ENCODE measurements around the gene SEMA4D.
"Not testable (repeated sequence)": the region's sequence is repeated elsewhere in the genome, so short reads cannot be mapped to it uniquely, and the experiment has no call there.

SEMA4D gene

GRCh38 chr9:89480825-89481537, 16.9 kb downstream of the SEMA4D start:
- DNase-seq = no peak

GRCh38 chr9:89480372-89480771, 17.5 kb downstream of the SEMA4D start:
- not testable (repeated sequence) for DNase-seq

- not testable (repeated sequence) for DNase-seq
Observed at GRCh38 chr9:89479669-89480011, 18.3 kb downstream of the SEMA4D start.

GRCh38 chr9:89478821-89479668, 18.9 kb downstream of the SEMA4D start:
- DNase-seq = no peak

- DNase-seq = peak; percentile 75
Observed at GRCh38 chr9:89477811-89478630, 19.9 kb downstream of the SEMA4D start.

GRCh38 chr9:89477384-89477783, 20.5 kb downstream of the SEMA4D start:
- DNase-seq = peak; percentile 59

GRCh38 chr9:89476546-89476945, 21.4 kb downstream of the SEMA4D start:
- no peak for DNase-seq

GRCh38 chr9:89475891-89476440, 21.9 kb downstream of the SEMA4D start:
- DNase-seq = no peak

- DNase-seq = no peak
Observed at GRCh38 chr9:89474939-89475338, 23.0 kb downstream of the SEMA4D start.

GRCh38 chr9:89473762-89474469, 24.0 kb downstream of the SEMA4D start:
- no peak for DNase-seq

GRCh38 chr9:89471796-89472320, 26.1 kb downstream of the SEMA4D start:
- DNase-seq = not testable (repeated sequence)

- DNase-seq = peak; percentile 46
Observed at GRCh38 chr9:89471390-89471789, 26.5 kb downstream of the SEMA4D start.

- DNase-seq = no peak
Observed at GRCh38 chr9:89470224-89470839, 27.6 kb downstream of the SEMA4D start.

- peak; percentile 55 for DNase-seq
Observed at GRCh38 chr9:89469003-89469402, 28.9 kb downstream of the SEMA4D start.

- DNase-seq = peak; percentile 50
Observed at GRCh38 chr9:89468281-89468960, 29.5 kb downstream of the SEMA4D start.

- no peak for DNase-seq
Observed at GRCh38 chr9:89467278-89467625, 30.7 kb downstream of the SEMA4D start.

- peak; percentile 55 for DNase-seq
Observed at GRCh38 chr9:89466451-89467277, 31.2 kb downstream of the SEMA4D start.

- no peak for DNase-seq
Observed at GRCh38 chr9:89465726-89466308, 32.1 kb downstream of the SEMA4D start.

GRCh38 chr9:89465001-89465451, 32.9 kb downstream of the SEMA4D start:
- no peak for DNase-seq

Measured in CD4-positive, alpha-beta T cell treated with Interleukin-4 for 4 hours (primary cell).